Small intestine (tissue), 7 donors: ENCODE results near the gene PAX4. TPM values are rescaled to one million over a fixed set of nuclear protein-coding genes. Genes with fewer than 3 reads are reported as not detected.
"Not testable (repeated sequence)": the region's sequence is repeated elsewhere in the genome, so short reads cannot be mapped to it uniquely, and the experiment has no call there.

Experiments
- DNase-seq, 2 donors: peaks; one replicate each; pipeline versions ENCODE4 v3.0.0 to v3.0.0-alpha.2; 2013
- FAIRE-seq: peaks from 2 replicates; lab custom pipeline; 2012; peaks lifted over from hg19 to GRCh38; lab: Jason Lieb, UNC
- H3K27ac ChIP-seq, 3 donors: one replicate each; pipeline ENCODE4 v1.5.1; 2013; ENCODE audit warnings: low read length in 2 of 3, mild to moderate bottlenecking in 2 of 3, control low read depth in 1 of 3, inconsistent platforms in 1 of 3, low read depth in 1 of 3, moderate library complexity in 1 of 3
- H3K27me3 ChIP-seq, 3 donors: one replicate each; pipeline ENCODE4 v1.6.1; 2013; ENCODE audit warnings: low read length in 3 of 3, inconsistent platforms in 1 of 3; ENCODE audit not compliant: control insufficient read depth in 3 of 3, insufficient read depth in 3 of 3
- H3K36me3 ChIP-seq, 3 donors: one replicate each; pipeline ENCODE4 v1.6.1; 2013; ENCODE audit warnings: low read length in 3 of 3, inconsistent platforms in 1 of 3, low read depth in 1 of 3, mild to moderate bottlenecking in 1 of 3, moderate library complexity in 1 of 3; ENCODE audit not compliant: control insufficient read depth in 3 of 3, insufficient read depth in 2 of 3
- H3K4me1 ChIP-seq, 3 donors: one replicate each; pipeline ENCODE4 v1.6.1; 2013; ENCODE audit warnings: low read length in 2 of 3, inconsistent platforms in 1 of 3, low read depth in 1 of 3, mild to moderate bottlenecking in 1 of 3, moderate library complexity in 1 of 3; ENCODE audit not compliant: control insufficient read depth in 3 of 3, insufficient read depth in 2 of 3
- H3K4me3 ChIP-seq, 3 donors: one replicate each; pipeline ENCODE4 v1.5.1; 2013; ENCODE audit warnings: low read length in 3 of 3, control low read depth in 1 of 3, inconsistent platforms in 1 of 3, low read depth in 1 of 3, mild to moderate bottlenecking in 1 of 3, moderate library complexity in 1 of 3
- H3K9me3 ChIP-seq, 2 donors: one replicate each; pipeline ENCODE4 v1.6.1; 2013; ENCODE audit warnings: low read depth in 1 of 2, low read length in 1 of 2; ENCODE audit not compliant: control insufficient read depth in 2 of 2, insufficient read depth in 1 of 2
- WGBS, 3 donors: extraction: QIAGEN DNeasy Blood & Tissue Kit; methylation state at CpG; one replicate each; pipeline ENCODE4 v1.1.7; 2013; 5-methylcytosine and 5-hydroxymethylcytosine counted together
- polyA plus RNA-seq, 4 donors: library from polyadenylated mRNA; stranded (reverse) in 3 of 4; unstranded in 1 of 4; fragments of 200-250 nt in 3 of 4; fragments of 120-200 nt in 1 of 4; gene quantifications; one replicate each; pipeline versions ENCODE4 v1.2.1 to v1.2.3, GENCODE V29; 2013
- donor health status: healthy with polysubstance abuse.
- donor health status: control.
- donor health status: control.
- donor health status: Bipolar disorder and iron deficiency.
- donor health status: healthy.

PAX4 gene
- polyA plus RNA-seq, 4 donors: 0.31 to 4.9 (median 0.81) TPM; not detected in 1

DNA sequence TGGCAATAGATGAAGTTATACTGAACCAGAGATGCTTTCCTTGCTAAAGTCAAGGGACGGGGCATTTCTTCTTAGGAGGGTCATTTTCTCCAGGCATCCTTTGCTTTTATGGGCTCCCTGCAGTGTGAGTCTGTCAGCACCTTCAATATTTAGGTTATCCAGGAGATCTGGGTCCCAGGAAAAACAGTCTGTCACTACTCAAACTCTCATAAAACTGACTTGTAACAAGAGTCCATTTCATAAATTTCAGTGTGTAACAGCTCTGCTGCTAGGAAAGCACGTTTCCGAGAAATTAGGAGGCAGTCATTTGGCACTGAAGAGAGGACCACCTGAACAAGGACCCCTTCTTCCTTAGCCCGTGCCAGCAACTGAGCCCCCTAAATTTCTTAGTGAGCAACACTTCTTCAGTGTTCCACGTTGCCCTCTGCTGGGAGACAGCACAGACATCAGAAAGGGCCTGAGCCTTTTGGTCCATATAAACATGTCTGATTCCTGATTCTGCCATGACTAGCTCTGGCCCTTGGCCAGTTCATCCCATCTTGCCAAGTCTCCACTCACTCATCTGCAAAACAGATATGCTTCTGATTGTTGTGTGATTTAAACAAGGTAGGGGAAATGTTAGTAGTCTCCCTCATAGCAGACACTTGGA, 39.8 kb downstream of the PAX4 start:
- 74 to 86% (median 78%) methylated on average over 5 of the region's 5 CpGs for WGBS, 3 donors
- DNase-seq: no peak
- Histone ChIP-seq H3K36me3 (peaks cover 0 to 24% (median 0%) of the 10 kb centered on the region in 3 donors), H3K4me1 (peaks cover 0 to 3% (median 0%) of the 10 kb centered on the region in 3 donors), H3K9me3 (no peaks in the 10 kb centered on the region), H3K27me3 (no peaks in the 10 kb centered on the region), H3K4me3 (no peak overlapping the region), H3K27ac (no peak overlapping the region)
- FAIRE-seq: no peak

DNA sequence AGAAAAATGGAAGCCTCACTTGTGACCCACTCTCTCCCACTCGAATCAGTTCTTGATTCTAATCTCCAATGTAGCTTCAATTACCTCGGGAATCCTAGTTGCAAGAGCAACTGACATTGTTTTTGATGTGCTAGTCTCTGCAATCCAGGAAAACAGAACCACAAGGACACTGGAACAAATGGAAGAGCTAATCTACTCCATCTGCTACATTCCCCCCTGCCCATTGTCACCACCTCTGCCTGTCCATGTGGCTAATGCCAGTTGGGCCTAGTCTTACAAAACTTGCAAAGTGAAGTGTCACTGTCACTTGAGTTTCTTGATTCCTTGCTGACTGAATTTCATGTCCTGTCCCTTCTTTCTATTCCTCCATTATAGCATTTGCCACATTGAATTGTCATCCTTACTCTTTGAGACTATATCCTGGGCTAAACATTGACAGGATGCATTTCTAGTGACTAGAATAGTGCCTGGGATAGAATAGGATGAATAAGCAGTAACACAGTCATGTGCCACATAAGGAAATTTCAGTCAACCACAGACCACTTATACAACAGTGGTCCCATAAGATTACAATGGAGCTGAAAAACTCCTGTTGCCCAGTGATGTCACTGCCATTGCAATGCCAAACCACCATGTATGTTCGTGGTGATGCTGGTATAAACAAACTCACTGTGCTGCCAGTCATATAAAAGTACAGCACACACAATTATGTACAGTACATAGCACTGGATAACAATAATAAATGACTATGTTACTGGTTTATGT, 46.0 kb downstream of the PAX4 start:
- FAIRE-seq (no peak), DNase-seq (no peak)
- peaks cover 0 to 3% (median 0%) of the 10 kb centered on the region in 3 donors for H3K36me3 ChIP-seq
- WGBS, 3 donors: 76 to 84% (median 76%) methylated on average over 3 of the region's 3 CpGs
- H3K9me3 ChIP-seq: no peaks in the 10 kb centered on the region
- no peak overlapping the region for H3K27ac ChIP-seq
- no peaks in the 10 kb centered on the region for H3K27me3 ChIP-seq
- no peak overlapping the region for H3K4me3 ChIP-seq
- no peaks in the 10 kb centered on the region for H3K4me1 ChIP-seq

GRCh38 chr7:127568034-127568433, 49.9 kb downstream of the PAX4 start:
- H3K27me3 ChIP-seq, DNase-seq, H3K36me3 ChIP-seq, H3K27ac ChIP-seq, H3K9me3 ChIP-seq, H3K4me1 ChIP-seq, H3K4me3 ChIP-seq, FAIRE-seq: not testable (repeated sequence)
- WGBS, 3 donors: no CpG with 5 or more reads among the region's 3 CpGs

DNA sequence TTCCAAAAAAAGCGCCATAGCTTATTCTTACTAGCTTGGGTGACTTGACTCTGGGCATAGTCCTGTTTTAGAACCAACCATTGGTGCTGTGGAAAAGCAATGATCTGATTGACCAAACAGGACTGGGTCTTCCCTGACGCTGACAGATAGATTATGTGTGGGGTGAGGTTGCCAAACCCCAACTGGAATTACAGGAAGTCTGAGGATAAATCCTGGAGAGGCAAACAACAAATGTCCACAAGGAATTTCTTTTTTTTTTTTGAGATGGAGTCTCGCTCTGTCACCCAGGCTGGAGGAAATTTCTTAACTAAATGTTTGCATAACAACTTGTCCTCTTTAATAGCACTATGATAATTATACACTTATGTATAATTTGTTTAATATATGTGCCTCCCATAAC, 51.7 kb downstream of the PAX4 start:
- H3K36me3 ChIP-seq: no peaks in the 10 kb centered on the region
- H3K4me3 ChIP-seq: no peak overlapping the region
- H3K27me3 ChIP-seq: no peaks in the 10 kb centered on the region
- no peaks in the 10 kb centered on the region for H3K4me1 ChIP-seq
- WGBS, 3 donors: 79 to 87% (median 81%) methylated on average over 3 of the region's 3 CpGs
- no peak for FAIRE-seq
- H3K9me3 ChIP-seq: peaks cover 0 to 6% of the 10 kb centered on the region in 2 donors
- H3K27ac ChIP-seq: no peak overlapping the region
- DNase-seq: no peak

Other genes starting within 250 kb of the PAX4 start
- gene ZNF800, start 225.4 kb downstream of the PAX4 start, polyA plus RNA-seq: 10 to 100 TPM in 1 of 4 donors, 1 to 10 TPM in 3; 6.2 to 21.2 (median 7.4) TPM
- gene GCC1, start 32.5 kb downstream of the PAX4 start, polyA plus RNA-seq: 10 to 100 TPM in 1 of 4 donors, 1 to 10 TPM in 3; 7.0 to 14.3 (median 9.7) TPM
- gene ARF5, start 29.7 kb downstream of the PAX4 start, polyA plus RNA-seq: 100 to 1,000 TPM; 205 to 249 (median 223) TPM
- gene FSCN3, start 24.4 kb downstream of the PAX4 start, polyA plus RNA-seq: under 1 TPM in 2 of 4 donors, not detected in 2; 0.09 to 0.44 TPM
- gene SND1, start 34.1 kb upstream of the PAX4 start, polyA plus RNA-seq: 100 to 1,000 TPM in 2 of 4 donors, 10 to 100 TPM in 2; 47.2 to 148 (median 92.2) TPM